H9 (cell line): ENCODE measurements around the gene EFEMP1. TPM values are rescaled to one million over a fixed set of nuclear protein-coding genes. Genes with fewer than 3 reads are reported as not detected.

Experiments
- DNase-seq: peaks from one replicate; pipeline ENCODE4 v3.0.0-alpha.2; 2017
- H2AFZ ChIP-seq: one replicate; pipeline ENCODE4 v1.6.1; 2013; ENCODE audit warnings: mild to moderate bottlenecking, low read length, control low read depth, moderate library complexity
- H2AK5ac ChIP-seq: 2 replicates; pipeline ENCODE4 v1.6.1; 2013; ENCODE audit warnings: low read length, control low read depth, mixed read lengths; ENCODE audit not compliant: insufficient read length
- H2BK120ac ChIP-seq: one replicate; pipeline ENCODE4 v1.6.1; 2013; ENCODE audit warnings: low read depth, mild to moderate bottlenecking, low read length, control low read depth, inconsistent platforms; ENCODE audit not compliant: poor library complexity, severe bottlenecking
- H2BK12ac ChIP-seq: 2 replicates; pipeline ENCODE4 v1.6.1; 2013; ENCODE audit warnings: low read length, control low read depth, mixed read lengths, low read depth; ENCODE audit not compliant: insufficient read length
- H2BK15ac ChIP-seq: 2 replicates; pipeline ENCODE4 v1.6.1; 2013; ENCODE audit warnings: low read depth, low read length, control low read depth
- H2BK20ac ChIP-seq: one replicate; pipeline ENCODE4 v1.6.1; 2013; ENCODE audit warnings: low read depth, mild to moderate bottlenecking, low read length, control low read depth, inconsistent platforms; ENCODE audit not compliant: poor library complexity, severe bottlenecking
- H2BK5ac ChIP-seq: 2 replicates; pipeline ENCODE4 v1.6.1; 2013; ENCODE audit warnings: low read length, control low read depth, mixed read lengths; ENCODE audit not compliant: insufficient read length
- H3K14ac ChIP-seq: 2 replicates; pipeline ENCODE4 v1.6.1; 2013; ENCODE audit warnings: low read length, control low read depth; ENCODE audit not compliant: insufficient read depth
- H3K18ac ChIP-seq: 2 replicates; pipeline ENCODE4 v1.6.1; 2013; ENCODE audit warnings: low read depth, mild to moderate bottlenecking, mixed read lengths, low read length, control low read depth; ENCODE audit not compliant: insufficient read length
- H3K23ac ChIP-seq: 2 replicates; pipeline ENCODE4 v1.6.1; 2013; ENCODE audit warnings: low read length, control low read depth, mixed read lengths, low read depth; ENCODE audit not compliant: insufficient read length
- H3K23me2 ChIP-seq: 2 replicates; pipeline ENCODE4 v1.6.1; 2013; ENCODE audit warnings: low read depth, mild to moderate bottlenecking, mixed read lengths, low read length, control low read depth; ENCODE audit not compliant: insufficient read length, poor library complexity, severe bottlenecking
- H3K27ac ChIP-seq: 2 replicates; pipeline ENCODE4 v1.5.1; 2013; ENCODE audit warnings: low read length, control low read depth, mixed read lengths, low read depth; ENCODE audit not compliant: insufficient read length
- H3K27me3 ChIP-seq: 2 replicates; pipeline ENCODE4 v1.6.1; 2013; ENCODE audit warnings: low read length, control low read depth, inconsistent platforms; ENCODE audit not compliant: insufficient read depth
- H3K4ac ChIP-seq: 2 replicates; pipeline ENCODE4 v1.6.1; 2013; ENCODE audit warnings: low read depth, mild to moderate bottlenecking, control low read depth, inconsistent platforms, low read length, moderate library complexity
- H3K4me1 ChIP-seq: 2 replicates; pipeline ENCODE4 v1.6.1; 2013; ENCODE audit warnings: low read length, control low read depth, inconsistent platforms; ENCODE audit not compliant: insufficient read depth
- H3K4me2 ChIP-seq: 2 replicates; pipeline ENCODE4 v1.6.1; 2013; ENCODE audit warnings: low read length, control low read depth, mixed read lengths; ENCODE audit not compliant: insufficient read length, insufficient read depth
- H3K56ac ChIP-seq: 2 replicates; pipeline ENCODE4 v1.6.1; 2013; ENCODE audit warnings: low read depth, mild to moderate bottlenecking, mixed read lengths, low read length, control low read depth; ENCODE audit not compliant: insufficient read length
- H3K79me1 ChIP-seq: 2 replicates; pipeline ENCODE4 v1.6.1; 2013; ENCODE audit warnings: low read depth, mild to moderate bottlenecking, moderate library complexity, low read length, control low read depth, inconsistent platforms; ENCODE audit not compliant: insufficient read depth, poor library complexity, severe bottlenecking
- H3K79me2 ChIP-seq: 2 replicates; pipeline ENCODE4 v1.6.1; 2013; ENCODE audit warnings: low read length, control low read depth, inconsistent platforms; ENCODE audit not compliant: insufficient read depth
- H3K9ac ChIP-seq: 2 replicates; pipeline ENCODE4 v1.6.1; 2013; ENCODE audit warnings: low read length, control low read depth, mixed read lengths; ENCODE audit not compliant: insufficient read length; ENCODE audit errors: extremely low read depth
- H3K9me3 ChIP-seq: one replicate; pipeline ENCODE4 v1.6.1; 2013; ENCODE audit warnings: low read depth, low read length, inconsistent platforms; ENCODE audit not compliant: control insufficient read depth
- H3T11ph ChIP-seq: one replicate; pipeline ENCODE4 v1.6.1; 2013; ENCODE audit warnings: mild to moderate bottlenecking, low read length, control low read depth, inconsistent platforms
- H4K20me1 ChIP-seq: one replicate; pipeline ENCODE4 v1.6.1; 2013; ENCODE audit not compliant: control insufficient read depth, insufficient read length, insufficient read depth
- H4K5ac ChIP-seq: 2 replicates; pipeline ENCODE4 v1.6.1; 2013; ENCODE audit warnings: low read depth, mild to moderate bottlenecking, mixed read lengths, low read length, control low read depth; ENCODE audit not compliant: insufficient read length
- H4K8ac ChIP-seq: replicated peaks from 2 replicates; pipeline ENCODE4 v1.6.1; 2013; ENCODE audit warnings: low read length, control low read depth, mixed read lengths, low read depth; ENCODE audit not compliant: insufficient read length
- H4K91ac ChIP-seq: 2 replicates; pipeline ENCODE4 v1.6.1; 2013; ENCODE audit warnings: low read depth, mild to moderate bottlenecking, moderate library complexity, mixed read lengths, low read length, control low read depth; ENCODE audit not compliant: insufficient read length
- H3K27ac Mint-ChIP-seq, 3 experiments: 2 replicates in 2 of 3; 3 replicates in 1 of 3; pipeline ENCODE4 v1.8.0; 2020 to 2021; ENCODE audit warnings: mixed read lengths in 3 of 3, mild to moderate bottlenecking in 1 of 3, moderate library complexity in 1 of 3
- H3K27me3 Mint-ChIP-seq: 2 replicates; pipeline ENCODE4 v1.8.0; 2021; ENCODE audit warnings: low read depth, mild to moderate bottlenecking, moderate library complexity, mixed read lengths
- H3K36me3 Mint-ChIP-seq, 3 experiments: 2 replicates in 2 of 3; 3 replicates in 1 of 3; pipeline ENCODE4 v1.8.0; 2020 to 2021; ENCODE audit warnings: low read depth in 3 of 3, mixed read lengths in 3 of 3; ENCODE audit not compliant: insufficient read depth in 1 of 3
- H3K4me1 Mint-ChIP-seq, 2 experiments: 2 replicates each; pipeline ENCODE4 v1.8.0; 2020; ENCODE audit warnings: mixed read lengths in 2 of 2
- H3K4me3 Mint-ChIP-seq, 2 experiments: 2 replicates in 1 of 2; 3 replicates in 1 of 2; pipeline ENCODE4 v1.8.0; 2020 to 2021; ENCODE audit warnings: mild to moderate bottlenecking in 2 of 2, mixed read lengths in 2 of 2, moderate library complexity in 1 of 2
- H3K9me3 Mint-ChIP-seq, 2 experiments: 2 replicates in 1 of 2; 3 replicates in 1 of 2; pipeline ENCODE4 v1.8.0; 2020; ENCODE audit warnings: mild to moderate bottlenecking in 2 of 2, mixed read lengths in 2 of 2, moderate library complexity in 1 of 2
- CTCF ChIP-seq: fragments of 200-600 bp; sonication (generic); conservative IDR thresholded peaks from 3 replicates; pipeline ENCODE4 v1.8.0; 2021; ENCODE audit warnings: antibody characterized with exemption, mild to moderate bottlenecking
- total RNA-seq: library from RNA; stranded (reverse); gene quantifications from 2 replicates; pipeline ENCODE4 v1.2.1, GENCODE V29; 2021

EFEMP1 gene
- total RNA-seq, 1 experiment from 2014 or later = 3.5 TPM

- H2AFZ ChIP-seq = no peak overlapping the region
- no peak overlapping the region for H3K27ac Mint-ChIP-seq
- H3K4me3 Mint-ChIP-seq = no peak overlapping the region
Measured at GRCh38 chr2:55885944-55886281, 37.7 kb downstream of the EFEMP1 start.

More at GRCh38 chr2:55885944-55886281, 37.7 kb downstream of the EFEMP1 start:
- Histone ChIP-seq H3T11ph (no peak overlapping the region), H3K9me3 (no peaks in the 10 kb centered on the region), H3K27ac (no peak overlapping the region), H4K8ac (no peak overlapping the region), H3K4me1 (peaks cover 5% of the 10 kb centered on the region; the same call in 1 of the 2 replicates), H4K91ac (no peak overlapping the region), H2BK12ac (no peak overlapping the region), H3K23me2 (no peaks in the 10 kb centered on the region), H3K14ac (no peak overlapping the region), H3K56ac (no peak overlapping the region), H2BK15ac (no peak overlapping the region), H3K4ac (no peak overlapping the region), H3K9ac (no peak overlapping the region), H2BK5ac (no peak overlapping the region), H3K23ac (no peak overlapping the region), H3K79me1 (no peaks in the 10 kb centered on the region), H4K5ac (no peak overlapping the region), H2AK5ac (no peak overlapping the region), H2BK120ac (no peak overlapping the region), H4K20me1 (no peaks in the 10 kb centered on the region), H3K4me2 (no peak overlapping the region), H2BK20ac (no peak overlapping the region), H3K79me2 (no peaks in the 10 kb centered on the region), H3K18ac (no peak overlapping the region), H3K27me3 (no peaks in the 10 kb centered on the region)
- H3K27me3 Mint-ChIP-seq = no peaks in the 10 kb centered on the region
- no peak for TF ChIP-seq CTCF
- H3K9me3 Mint-ChIP-seq = no peaks in the 10 kb centered on the region
- peaks cover 7 to 8% of the 10 kb centered on the region in 2 experiments for H3K4me1 Mint-ChIP-seq
- DNase-seq = no peak
- H3K36me3 Mint-ChIP-seq = no peaks in the 10 kb centered on the region
